Measurements from ENCODE around the gene ATF6. TPM values are rescaled to one million over a fixed set of nuclear protein-coding genes. Genes with fewer than 3 reads are reported as not detected.
"Not testable (repeated sequence)": the region's sequence is repeated elsewhere in the genome, so short reads cannot be mapped to it uniquely, and the experiment has no call there.

The ATF6 gene
- polyA plus RNA-seq, 2 of the 4 experiments (the other 2 are of a cell fraction): 8.6 to 28.0 TPM

DNA sequence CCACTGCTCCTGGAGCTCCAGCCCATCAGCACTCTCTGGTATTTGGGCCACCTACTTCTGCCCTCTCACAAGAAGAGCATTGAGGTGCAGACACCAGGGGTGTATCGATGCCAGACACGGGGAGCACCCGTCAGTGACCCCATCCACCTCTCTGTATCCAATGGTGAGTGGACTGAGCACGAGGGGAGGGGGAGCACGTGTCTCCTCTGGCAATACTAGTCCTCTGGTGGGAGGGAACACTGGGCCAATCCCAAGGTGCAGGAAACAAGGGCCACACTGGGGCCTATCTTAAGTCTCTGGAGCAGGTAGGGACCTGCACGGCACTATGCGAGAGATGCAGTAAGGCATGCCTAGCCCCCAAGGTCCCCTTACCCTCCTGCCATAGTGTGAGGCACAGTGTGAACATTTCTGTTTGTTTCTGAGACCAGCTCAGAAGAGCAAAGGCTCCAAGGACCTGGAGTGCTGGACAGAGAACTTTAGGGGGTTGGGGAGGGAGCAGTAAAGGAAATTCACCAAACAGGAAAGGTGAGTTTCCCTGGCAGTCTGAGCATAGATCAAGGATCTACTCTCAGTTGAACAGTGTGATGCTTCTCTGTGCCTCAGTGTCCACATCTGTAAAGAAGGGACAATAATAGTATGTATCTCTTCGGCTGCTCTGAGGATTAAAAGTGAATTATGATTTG is 42.5 kb upstream of the ATF6 start:
- H3K27ac ChIP-seq: no peak overlapping the region
- no peak overlapping the region for H3K4me2 ChIP-seq
- ATAC-seq: no peak
- H3K9me3 ChIP-seq: no peaks in the 10 kb centered on the region
- WGBS (ENCODE audit: missing lambda C conversion rate): 83% methylated on average over 8 of the region's 8 CpGs
- TF ChIP-seq POLR2A (IDR thresholded peaks at IDR 0.05; ENCODE audit: low read length): no peak
- no peak for TF ChIP-seq NPAS2 (CRISPR knock-in tag; IDR thresholded peaks at IDR 0.05; ENCODE audit: borderline replicate concordance)
- TF ChIP-seq JUNB (IDR thresholded peaks at IDR 0.05): no peak
- TF ChIP-seq HEYL (CRISPR knock-in tag; IDR thresholded peaks at IDR 0.05): no peak
- no peak for TF ChIP-seq REST (IDR thresholded peaks at IDR 0.05)
- TF ChIP-seq RNF2 (IDR thresholded peaks at IDR 0.05; ENCODE audit: borderline replicate concordance, low read depth): no peak
- TF ChIP-seq EHF (CRISPR knock-in tag; IDR thresholded peaks at IDR 0.05): no peak
- no peak for TF ChIP-seq EP300 (IDR thresholded peaks at IDR 0.05)
- TF ChIP-seq POLR2AphosphoS2 (conservative IDR thresholded peaks at IDR 0.05; ENCODE audit: low read length): no peak
- TF ChIP-seq, protein P1, sequence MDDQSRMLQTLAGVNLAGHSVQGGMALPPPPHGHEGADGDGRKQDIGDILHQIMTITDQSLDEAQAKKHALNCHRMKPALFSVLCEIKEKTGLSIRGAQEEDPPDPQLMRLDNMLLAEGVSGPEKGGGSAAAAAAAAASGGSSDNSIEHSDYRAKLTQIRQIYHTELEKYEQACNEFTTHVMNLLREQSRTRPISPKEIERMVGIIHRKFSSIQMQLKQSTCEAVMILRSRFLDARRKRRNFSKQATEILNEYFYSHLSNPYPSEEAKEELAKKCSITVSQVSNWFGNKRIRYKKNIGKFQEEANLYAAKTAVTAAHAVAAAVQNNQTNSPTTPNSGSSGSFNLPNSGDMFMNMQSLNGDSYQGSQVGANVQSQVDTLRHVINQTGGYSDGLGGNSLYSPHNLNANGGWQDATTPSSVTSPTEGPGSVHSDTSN (IDR thresholded peaks at IDR 0.05): no peak
- no peak for TF ChIP-seq CEBPB (IDR thresholded peaks at IDR 0.05)
- no peak for TF ChIP-seq RCOR1 (IDR thresholded peaks at IDR 0.05; ENCODE audit: low read depth, low read length)
- no peak for TF ChIP-seq HES2 (IDR thresholded peaks at IDR 0.05)
- no peak for TF ChIP-seq RAD21 (conservative IDR thresholded peaks at IDR 0.05 in 1 of 2, IDR thresholded peaks at IDR 0.05 in 1 of 2)
- TF ChIP-seq SMC3 (IDR thresholded peaks at IDR 0.05): no peak
- no peak for TF ChIP-seq BHLHE40 (IDR thresholded peaks at IDR 0.05; ENCODE audit: low read depth, low read length)
- TF ChIP-seq ELK1 (IDR thresholded peaks at IDR 0.05; ENCODE audit: low read depth, low read length): no peak
- TF ChIP-seq CBX8 (IDR thresholded peaks at IDR 0.05): no peak
- TF ChIP-seq EHMT2 (IDR thresholded peaks at IDR 0.05; ENCODE audit: low read depth): no peak
- H3K4me3 ChIP-seq: no peak overlapping the region
- ChIA-PET CTCF (interaction anchor here (0.5 kb wide), 1 partner anchor 235 kb away, joined by 3 read pairs; no protein-coding TSS in a partner anchor), POLR2A (no interaction called here)
- peaks cover 15% of the 10 kb centered on the region; the same call in 2 of the 3 replicates for H3K4me1 ChIP-seq
- FAIRE-seq: no peak
- no peak for DNase-seq (ENCODE audit: low read depth in 1 of 2, low spot score in 1 of 2)

GRCh38 chr1:161725258-161725907 is 40.7 kb upstream of the ATF6 start:
- not testable (repeated sequence) for ATAC-seq; H3K9me3 ChIP-seq; FAIRE-seq; DNase-seq (ENCODE audit: low read depth in 1 of 2, low spot score in 1 of 2)
- CTCF ChIA-PET: interaction anchor here (1.1 to 6.4 kb wide), 5 partner anchors 9 to 154 kb away, joined by 3 to 80 read pairs (median 9); no protein-coding TSS in a partner anchor
- POLR2A ChIA-PET: interaction anchor here (2.1 to 2.5 kb wide), 3 partner anchors 10 to 113 kb away, joined by 10 to 19 read pairs (median 12); partner anchors contain the start of gene DUSP12
- WGBS (ENCODE audit: missing lambda C conversion rate): 72% methylated on average over 22 of the region's 22 CpGs
- H3K4me1 ChIP-seq: peaks cover 20% of the 10 kb centered on the region; the same call in 2 of the 3 replicates
- peak overlapping the region; percentile 90 to 97 for H3K27ac ChIP-seq
- H3K4me3 ChIP-seq: peak overlapping the region; percentile 73
- peak overlapping the region; percentile 90 for H3K4me2 ChIP-seq
